K562 (cell line): Measurements from ENCODE around the gene ACBD6. TPM values are rescaled to one million over a fixed set of nuclear protein-coding genes. Genes with fewer than 3 reads are reported as not detected.

Source experiments
- BHLHE40 ChIP-seq: IDR thresholded peaks from 2 replicates; pipeline ENCODE4 v1.6.1; 2011; ENCODE audit warnings: low read length, improper control_type of control experiment
- DACH1 ChIP-seq: fragments of 450-650 bp; IDR thresholded peaks from 2 replicates; pipeline ENCODE4 v1.6.1; 2018; ENCODE audit not compliant: partially characterized antibody
- EHMT2 ChIP-seq: fragments of 450-650 bp; IDR thresholded peaks from 2 replicates; pipeline ENCODE4 v1.6.1; 2018; ENCODE audit warnings: antibody characterized with exemption
- FOSL1 ChIP-seq: fragments of 200-800 bp; sonication (Bioruptor generic); conservative IDR thresholded peaks from 2 replicates; pipeline ENCODE4 v1.6.1; 2016; ENCODE audit warnings: missing genetic modification characterization, missing compliant biosample characterization
- HNRNPH1 ChIP-seq: fragments of 200-400 bp; formaldehyde crosslinking; optimal IDR thresholded peaks from 2 replicates; pipeline ENCODE3; 2017; ENCODE audit warnings: low read depth, mild to moderate bottlenecking, low read length, moderate library complexity
- LEF1 ChIP-seq: fragments of 450-650 bp; IDR thresholded peaks from 2 replicates; pipeline ENCODE4 v1.6.1; 2016; ENCODE audit warnings: mild to moderate bottlenecking
- NCOA4 ChIP-seq: fragments of 450-650 bp; IDR thresholded peaks from 2 replicates; pipeline ENCODE4 v1.6.1; 2018; ENCODE audit warnings: mild to moderate bottlenecking; ENCODE audit not compliant: partially characterized antibody
- NFIC ChIP-seq: fragments of 450-650 bp; IDR thresholded peaks from 2 replicates; pipeline ENCODE4 v1.6.1; 2017; ENCODE audit warnings: mild to moderate bottlenecking, inconsistent platforms
- RCOR1 ChIP-seq, 2 experiments: IDR thresholded peaks; 2 replicates each; pipeline ENCODE4 v1.6.1; 2012; ENCODE audit warnings: low read depth in 2 of 2, low read length in 2 of 2, borderline replicate concordance in 1 of 2, improper control_type of control experiment in 1 of 2
- SMARCC2 ChIP-seq: fragments of 450-650 bp; IDR thresholded peaks from 2 replicates; pipeline ENCODE4 v1.6.1; 2017; ENCODE audit warnings: antibody characterized with exemption, moderate library complexity, mild to moderate bottlenecking, low read depth
- SNIP1 ChIP-seq: fragments of 450-650 bp; IDR thresholded peaks from 2 replicates; pipeline ENCODE4 v1.7.1; 2017; ENCODE audit warnings: low read depth, mild to moderate bottlenecking
- U2AF1 ChIP-seq: fragments of 200-400 bp; formaldehyde crosslinking; optimal IDR thresholded peaks from 2 replicates; pipeline ENCODE3; 2017; ENCODE audit warnings: mild to moderate bottlenecking, low read depth, low read length, moderate library complexity
- ZEB2 ChIP-seq: fragments of 450-650 bp; IDR thresholded peaks from 2 replicates; pipeline ENCODE4 v1.6.1; 2016
- ZNF589 ChIP-seq: fragments of 200-800 bp; sonication (Bioruptor generic); IDR thresholded peaks from 2 replicates; pipeline ENCODE4 v1.6.1; 2016; ENCODE audit warnings: low read depth, missing genetic modification characterization, missing compliant biosample characterization
- polyA plus RNA-seq, 8 experiments: library from polyadenylated mRNA; depleted of rRNA in 4 of 8; stranded (reverse) in 5 of 8; unstranded in 3 of 8; fragments of >200 nt; fragmentation: Nextera tagmentation in 2 of 8; fragmentation: Illumina TruSeq in 1 of 8; extraction: Ambion mirVana in 2 of 8; extraction: Trizol in 1 of 8; gene quantifications; 2 replicates each; pipeline versions ENCODE4 v1.2.1 to v1.2.3, GENCODE V29; 2011 to 2014; ENCODE audit warnings: inconsistent platforms in 1 of 8, missing spikeins in 1 of 8
- total RNA-seq, 7 experiments: library from RNA; depleted of rRNA in 6 of 7; stranded (reverse); fragments of >200 nt in 6 of 7; fragmentation: Illumina TruSeq in 2 of 7; extraction: Trizol in 2 of 7; gene quantifications; 2 replicates each; pipeline versions ENCODE4 v1.2.1 to v1.2.3, GENCODE V29; 2011 to 2021; ENCODE audit warnings: low replicate concordance in 1 of 7
- TF ChIP-seq, protein P1 (sequence below), 2 experiments: fragments of 450-650 bp; formaldehyde crosslinking in 1 of 2; IDR thresholded peaks; 2 replicates each; pipeline versions ENCODE4 v1.4.0 to v1.6.1; 2014 to 2020; ENCODE audit warnings: mild to moderate bottlenecking in 2 of 2, borderline replicate concordance in 1 of 2, low read depth in 1 of 2
- TF ChIP-seq, protein P2 (sequence below), 2 experiments: fragments of 450-650 bp in 1 of 2; sonication (generic) in 1 of 2; formaldehyde crosslinking in 1 of 2; IDR thresholded peaks in 1 of 2; conservative IDR thresholded peaks in 1 of 2; 2 replicates each; pipeline versions ENCODE4 v1.6.1 to v1.8.1; 2016 to 2023; ENCODE audit warnings: mild to moderate bottlenecking in 2 of 2, moderate library complexity in 2 of 2, inconsistent platforms in 1 of 2, missing genetic modification reagents in 1 of 2
- TF ChIP-seq, protein P3 (sequence below): fragments of 450-650 bp; IDR thresholded peaks from 2 replicates; pipeline ENCODE4 v1.6.1; 2016; ENCODE audit warnings: low read depth, mild to moderate bottlenecking, moderate library complexity
- TF ChIP-seq, protein P4 (sequence below): sonication (generic); formaldehyde crosslinking; IDR thresholded peaks from 2 replicates; pipeline ENCODE4 v1.8.1; 2023; ENCODE audit warnings: mild to moderate bottlenecking, missing genetic modification reagents

Gene ACBD6
- total and polyA plus RNA-seq, 9 of the 15 experiments (the other 6 are each of a cell fraction or from before 2014, with no cell fraction given) = 16.9 to 107 (median 77.7) TPM

DNA sequence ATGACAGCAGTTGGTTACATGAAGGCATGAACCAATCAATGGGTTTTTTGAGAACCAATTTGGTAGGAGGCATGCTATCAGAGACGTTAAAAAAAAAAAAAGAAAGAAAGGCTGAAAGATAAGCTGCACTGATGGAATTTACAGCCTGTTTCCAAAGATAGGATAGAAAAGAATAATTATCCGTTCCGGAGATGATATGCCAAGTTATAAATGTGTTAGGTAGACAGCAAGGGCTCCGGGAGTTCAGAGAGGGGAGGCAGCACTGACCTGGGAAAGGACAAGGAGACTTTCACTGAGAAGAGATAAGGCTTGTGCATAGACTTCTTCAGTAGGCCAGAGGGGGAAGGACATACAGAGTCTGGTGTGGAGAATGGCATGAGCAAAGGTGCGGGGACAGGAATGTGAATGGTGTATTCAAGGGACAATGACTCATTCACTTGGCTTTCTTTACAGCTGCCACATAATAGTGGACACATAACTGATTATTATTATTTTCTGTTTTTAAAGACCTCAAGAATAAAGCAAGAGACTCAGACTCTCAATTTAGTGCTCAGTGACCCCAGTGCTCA, 24.8 kb upstream of the ACBD6 start (continued):
- TF ChIP-seq, protein P1, sequence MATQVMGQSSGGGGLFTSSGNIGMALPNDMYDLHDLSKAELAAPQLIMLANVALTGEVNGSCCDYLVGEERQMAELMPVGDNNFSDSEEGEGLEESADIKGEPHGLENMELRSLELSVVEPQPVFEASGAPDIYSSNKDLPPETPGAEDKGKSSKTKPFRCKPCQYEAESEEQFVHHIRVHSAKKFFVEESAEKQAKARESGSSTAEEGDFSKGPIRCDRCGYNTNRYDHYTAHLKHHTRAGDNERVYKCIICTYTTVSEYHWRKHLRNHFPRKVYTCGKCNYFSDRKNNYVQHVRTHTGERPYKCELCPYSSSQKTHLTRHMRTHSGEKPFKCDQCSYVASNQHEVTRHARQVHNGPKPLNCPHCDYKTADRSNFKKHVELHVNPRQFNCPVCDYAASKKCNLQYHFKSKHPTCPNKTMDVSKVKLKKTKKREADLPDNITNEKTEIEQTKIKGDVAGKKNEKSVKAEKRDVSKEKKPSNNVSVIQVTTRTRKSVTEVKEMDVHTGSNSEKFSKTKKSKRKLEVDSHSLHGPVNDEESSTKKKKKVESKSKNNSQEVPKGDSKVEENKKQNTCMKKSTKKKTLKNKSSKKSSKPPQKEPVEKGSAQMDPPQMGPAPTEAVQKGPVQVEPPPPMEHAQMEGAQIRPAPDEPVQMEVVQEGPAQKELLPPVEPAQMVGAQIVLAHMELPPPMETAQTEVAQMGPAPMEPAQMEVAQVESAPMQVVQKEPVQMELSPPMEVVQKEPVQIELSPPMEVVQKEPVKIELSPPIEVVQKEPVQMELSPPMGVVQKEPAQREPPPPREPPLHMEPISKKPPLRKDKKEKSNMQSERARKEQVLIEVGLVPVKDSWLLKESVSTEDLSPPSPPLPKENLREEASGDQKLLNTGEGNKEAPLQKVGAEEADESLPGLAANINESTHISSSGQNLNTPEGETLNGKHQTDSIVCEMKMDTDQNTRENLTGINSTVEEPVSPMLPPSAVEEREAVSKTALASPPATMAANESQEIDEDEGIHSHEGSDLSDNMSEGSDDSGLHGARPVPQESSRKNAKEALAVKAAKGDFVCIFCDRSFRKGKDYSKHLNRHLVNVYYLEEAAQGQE (IDR thresholded peaks at IDR 0.05; ENCODE audit: borderline replicate concordance) = 0 out of 2 replicates have a peak, but pooled peaks have one; percentile 4
- TF ChIP-seq, protein P1 (CRISPR knock-in tag; IDR thresholded peaks at IDR 0.05; ENCODE audit: low read depth) = no peak
- TF ChIP-seq DACH1 (no peak), SNIP1 (no peak), FOSL1 (peak; percentile 85), LEF1 (no peak), SMARCC2 (peak; percentile 34; the same call in 1 of the 2 replicates), NCOA4 (no peak), U2AF1 (no peak), BHLHE40 (peak; percentile 52), RCOR1 (IDR thresholded peaks at IDR 0.05; ENCODE audit: borderline replicate concordance in 1 of 2, low read depth in 2 of 2, low read length in 2 of 2) (peak in 1 of 2 experiments; percentile 68; a peak in 1 of 4 replicates), EHMT2 (peak; percentile 92), NFIC (peak; percentile 17; the same call in 1 of the 2 replicates), ZEB2 (peak; percentile 89), HNRNPH1 (no peak), ZNF589 (CRISPR knock-in tag) (no peak)
- TF ChIP-seq, protein P2, sequence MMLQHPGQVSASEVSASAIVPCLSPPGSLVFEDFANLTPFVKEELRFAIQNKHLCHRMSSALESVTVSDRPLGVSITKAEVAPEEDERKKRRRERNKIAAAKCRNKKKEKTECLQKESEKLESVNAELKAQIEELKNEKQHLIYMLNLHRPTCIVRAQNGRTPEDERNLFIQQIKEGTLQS (IDR thresholded peaks at IDR 0.05) = peak; percentile 88
- TF ChIP-seq, protein P2 (CRISPR knock-in tag; conservative IDR thresholded peaks at IDR 0.05) = peak; percentile 46; the same call in 1 of the 2 replicates
- TF ChIP-seq, protein P3, sequence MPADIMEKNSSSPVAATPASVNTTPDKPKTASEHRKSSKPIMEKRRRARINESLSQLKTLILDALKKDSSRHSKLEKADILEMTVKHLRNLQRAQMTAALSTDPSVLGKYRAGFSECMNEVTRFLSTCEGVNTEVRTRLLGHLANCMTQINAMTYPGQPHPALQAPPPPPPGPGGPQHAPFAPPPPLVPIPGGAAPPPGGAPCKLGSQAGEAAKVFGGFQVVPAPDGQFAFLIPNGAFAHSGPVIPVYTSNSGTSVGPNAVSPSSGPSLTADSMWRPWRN = no peak
- TF ChIP-seq, protein P4, sequence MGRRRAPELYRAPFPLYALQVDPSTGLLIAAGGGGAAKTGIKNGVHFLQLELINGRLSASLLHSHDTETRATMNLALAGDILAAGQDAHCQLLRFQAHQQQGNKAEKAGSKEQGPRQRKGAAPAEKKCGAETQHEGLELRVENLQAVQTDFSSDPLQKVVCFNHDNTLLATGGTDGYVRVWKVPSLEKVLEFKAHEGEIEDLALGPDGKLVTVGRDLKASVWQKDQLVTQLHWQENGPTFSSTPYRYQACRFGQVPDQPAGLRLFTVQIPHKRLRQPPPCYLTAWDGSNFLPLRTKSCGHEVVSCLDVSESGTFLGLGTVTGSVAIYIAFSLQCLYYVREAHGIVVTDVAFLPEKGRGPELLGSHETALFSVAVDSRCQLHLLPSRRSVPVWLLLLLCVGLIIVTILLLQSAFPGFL (CRISPR knock-in tag) = no peak
